ENCODE results near the gene LUC7L2.
"Not testable (repeated sequence)": the region's sequence is repeated elsewhere in the genome, so short reads cannot be mapped to it uniquely, and the experiment has no call there.

The LUC7L2 gene, protein sequence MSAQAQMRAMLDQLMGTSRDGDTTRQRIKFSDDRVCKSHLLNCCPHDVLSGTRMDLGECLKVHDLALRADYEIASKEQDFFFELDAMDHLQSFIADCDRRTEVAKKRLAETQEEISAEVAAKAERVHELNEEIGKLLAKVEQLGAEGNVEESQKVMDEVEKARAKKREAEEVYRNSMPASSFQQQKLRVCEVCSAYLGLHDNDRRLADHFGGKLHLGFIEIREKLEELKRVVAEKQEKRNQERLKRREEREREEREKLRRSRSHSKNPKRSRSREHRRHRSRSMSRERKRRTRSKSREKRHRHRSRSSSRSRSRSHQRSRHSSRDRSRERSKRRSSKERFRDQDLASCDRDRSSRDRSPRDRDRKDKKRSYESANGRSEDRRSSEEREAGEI

GRCh38 chr7:139359366-139360209, at the start of gene LUC7L2:
LUC7L2 (plus strand) TSS chr7:139359894; CDS start chr7:139360262, 368 bp downstream.
- DNase-seq, result peak; percentile 99

- DNase-seq, result no peak
Observed at GRCh38 chr7:139317939-139318505, 41.7 kb upstream of the LUC7L2 start.

GRCh38 chr7:139321071-139321745, 38.5 kb upstream of the LUC7L2 start:
- no peak for DNase-seq

- DNase-seq, result not testable (repeated sequence)
Observed at GRCh38 chr7:139324709-139325108, 35.0 kb upstream of the LUC7L2 start.

- DNase-seq, result no peak
Observed at GRCh38 chr7:139328375-139328774, 31.3 kb upstream of the LUC7L2 start.

GRCh38 chr7:139329119-139329518, 30.6 kb upstream of the LUC7L2 start:
- no peak for DNase-seq

DNA sequence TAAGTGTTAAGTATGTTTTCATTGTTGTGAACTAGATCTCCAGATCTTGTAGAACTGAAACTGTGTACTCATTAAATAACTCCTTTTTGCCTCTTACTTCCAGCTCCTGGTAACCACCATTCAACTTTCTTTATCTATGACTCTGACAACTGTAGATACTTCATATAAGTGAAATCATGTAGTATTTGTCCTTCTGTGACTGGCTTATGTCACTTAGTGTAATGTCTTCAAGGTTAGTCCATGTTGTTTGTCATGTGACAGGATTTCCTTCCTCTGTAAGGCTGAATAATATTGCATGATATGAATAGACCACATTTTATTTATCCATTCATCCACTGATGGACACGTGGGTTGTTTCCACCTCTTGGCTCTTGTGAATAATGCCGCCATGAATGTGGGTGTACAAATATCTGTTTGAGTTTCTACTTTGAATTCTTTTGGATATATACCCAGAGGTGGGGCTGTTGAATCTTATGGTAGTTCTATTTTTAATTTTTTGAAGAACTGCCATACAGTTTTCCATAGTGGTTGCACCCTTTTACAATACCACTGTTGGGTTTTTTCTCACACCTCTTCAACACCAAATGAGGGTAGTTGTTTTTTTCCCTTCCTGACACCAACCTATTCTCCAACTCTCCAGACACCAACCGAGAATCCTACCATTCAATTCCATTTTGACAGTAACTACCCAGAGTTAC, 29.2 kb upstream of the LUC7L2 start:
- no peak for DNase-seq

DNA sequence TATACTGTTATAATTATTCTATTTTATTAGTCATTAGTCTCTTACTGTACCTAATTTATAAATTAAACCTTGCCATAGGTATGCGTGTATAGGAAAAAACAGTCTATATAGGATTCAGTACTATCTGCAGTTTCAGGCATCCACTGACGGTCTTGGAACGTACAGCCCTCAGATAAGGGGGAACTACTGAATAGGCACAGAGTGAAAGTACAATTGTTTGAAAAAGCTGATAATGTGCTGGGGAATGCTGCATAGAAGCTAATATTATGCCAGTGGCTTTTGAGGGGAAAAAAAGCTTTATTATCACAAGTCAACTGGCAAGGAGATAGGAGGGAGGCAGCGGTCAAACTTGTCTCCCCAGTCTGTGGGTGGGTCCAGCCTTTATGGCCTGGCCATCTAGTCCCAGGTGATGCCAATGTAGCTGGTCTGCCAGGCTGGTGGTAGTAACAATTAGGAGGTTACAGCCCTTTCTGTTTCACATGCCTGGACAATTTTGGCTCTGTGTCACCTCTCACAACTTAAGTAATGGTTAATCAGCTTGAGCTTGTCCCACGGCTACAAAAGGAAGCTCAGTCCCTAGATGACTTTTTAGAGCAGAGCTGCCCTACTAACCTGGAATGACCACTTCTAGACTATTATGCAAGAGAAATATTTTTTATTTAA, 26.9 kb upstream of the LUC7L2 start:
- DNase-seq, result no peak

DNA sequence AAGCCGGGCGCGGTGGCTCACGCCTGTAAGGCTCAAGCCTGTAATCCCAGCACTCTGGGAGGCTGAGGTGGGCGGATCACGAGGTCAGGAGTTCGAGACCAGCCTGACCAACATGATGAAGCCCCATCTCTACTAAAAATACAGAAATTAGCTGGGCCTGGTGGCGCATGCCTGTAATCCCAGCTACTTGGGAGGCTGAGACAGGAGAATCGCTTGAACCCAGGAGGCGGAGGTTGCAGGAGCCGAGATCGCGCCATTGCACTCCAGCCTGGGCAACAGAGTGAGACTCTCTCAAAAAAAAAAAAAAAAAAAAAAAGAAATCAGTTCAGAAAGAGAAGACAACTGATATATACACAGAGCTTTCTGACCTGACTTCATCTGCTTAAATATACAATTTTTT, 26.3 kb upstream of the LUC7L2 start:
- DNase-seq, result not testable (repeated sequence)

DNA sequence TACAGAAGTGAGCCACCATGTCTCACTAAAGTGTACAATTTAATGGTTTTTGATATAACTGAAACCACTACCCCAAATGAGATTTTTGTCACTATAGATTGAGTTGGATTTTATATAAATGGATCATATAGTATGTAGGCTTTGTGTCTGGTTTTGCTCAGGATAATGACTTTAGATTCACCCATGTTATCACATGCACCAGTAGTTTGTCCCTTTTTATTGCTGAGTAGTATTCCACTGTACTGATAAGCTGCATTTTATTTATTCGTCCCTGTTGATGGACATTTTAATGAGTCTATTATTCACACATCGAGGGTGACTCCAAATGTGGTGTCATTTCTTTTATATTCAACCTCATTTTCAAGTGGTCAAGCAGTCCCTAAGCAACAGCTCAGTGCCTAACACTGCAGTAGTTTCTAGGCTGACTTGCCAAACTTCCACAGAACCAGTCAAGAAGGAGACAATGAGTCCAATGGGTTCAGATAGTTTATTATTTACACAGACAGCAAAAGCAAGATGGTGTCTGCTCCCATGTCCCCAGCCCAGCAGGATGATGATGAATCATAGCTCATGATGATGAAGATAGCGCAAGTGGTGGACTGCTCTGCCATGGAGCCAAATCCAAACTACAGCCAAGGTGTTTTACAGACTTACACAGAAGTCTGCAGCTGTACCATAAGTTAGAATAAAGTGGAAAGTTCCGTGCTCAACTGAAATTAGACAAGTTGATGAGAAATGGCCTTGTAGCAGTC, 25.1 kb upstream of the LUC7L2 start:
- no peak for DNase-seq

- DNase-seq, result no peak
Observed at GRCh38 chr7:139339025-139339424, 20.7 kb upstream of the LUC7L2 start.

DNA sequence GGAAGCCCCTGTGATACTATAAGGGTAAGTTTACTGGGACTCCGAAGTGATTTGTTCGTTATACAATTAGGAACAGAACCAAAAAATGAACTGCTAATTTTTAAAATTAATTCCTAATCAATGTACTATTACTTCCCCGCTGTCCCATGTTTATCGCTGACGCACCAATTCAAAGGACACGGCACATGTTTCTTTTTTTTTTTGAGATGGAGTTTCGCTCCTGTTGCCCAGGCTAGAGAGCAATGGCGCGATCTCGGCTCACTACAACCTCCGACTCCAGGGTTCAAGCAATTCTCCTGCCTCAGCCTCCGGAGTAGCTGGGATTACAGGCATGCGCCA, 20.0 kb upstream of the LUC7L2 start:
- no peak for DNase-seq

DNA sequence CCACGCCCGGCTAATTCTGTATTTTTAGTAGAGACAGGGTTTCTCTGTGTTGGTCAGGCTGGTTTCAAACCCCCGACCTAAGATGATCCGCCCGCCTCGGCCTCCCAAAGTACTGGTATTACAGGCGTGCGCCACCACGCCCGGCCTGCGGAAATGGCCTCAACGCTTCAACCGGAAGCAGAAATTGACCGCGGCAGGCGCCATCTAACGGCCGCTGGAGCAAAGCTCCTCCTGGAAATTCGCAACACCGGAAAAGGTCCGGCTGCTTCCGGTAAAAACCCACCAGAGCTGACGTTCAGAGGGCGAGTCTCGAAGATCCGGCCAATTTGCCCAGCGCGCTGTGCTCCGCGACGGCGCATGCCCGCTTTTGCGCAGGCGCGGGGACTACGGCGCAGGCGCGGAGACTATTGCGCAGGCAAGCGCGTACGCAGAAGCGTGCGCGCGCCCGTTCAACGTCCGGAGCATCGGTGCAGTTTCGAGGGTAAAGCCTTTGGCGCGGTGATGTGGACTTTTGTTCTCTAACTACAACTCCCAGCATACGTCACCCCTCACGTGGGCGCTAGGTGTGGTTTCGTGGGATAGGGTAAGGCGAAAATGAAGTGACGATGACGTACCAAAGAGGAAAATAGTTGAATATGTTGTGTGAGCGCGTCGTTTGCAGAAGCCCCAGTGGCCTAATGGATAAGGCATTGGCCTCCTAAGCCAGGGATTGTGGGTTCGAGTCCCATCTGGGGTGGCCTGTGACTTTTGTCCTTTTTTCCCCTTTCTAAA, 19.5 kb upstream of the LUC7L2 start:
- DNase-seq, result peak; percentile 99

DNA sequence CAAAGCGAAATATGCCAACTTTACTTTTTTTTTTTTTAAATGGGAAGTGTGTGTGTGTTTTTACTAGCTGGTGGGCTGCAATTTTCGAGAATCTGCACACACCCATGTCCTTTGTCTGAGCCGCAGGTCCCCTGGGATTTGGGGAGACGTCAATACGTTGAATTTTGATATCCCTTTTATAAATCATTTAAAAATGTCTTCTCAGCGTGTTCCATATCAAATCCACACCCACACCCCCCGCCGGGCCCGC, 19.0 kb upstream of the LUC7L2 start:
- DNase-seq, result no peak

GRCh38 chr7:139341058-139341775, 18.5 kb upstream of the LUC7L2 start, which contains the start of gene FMC1:
FMC1 (plus strand) TSS chr7:139341337; CDS start chr7:139341385, 48 bp downstream.
- DNase-seq, result peak; percentile 89

DNA sequence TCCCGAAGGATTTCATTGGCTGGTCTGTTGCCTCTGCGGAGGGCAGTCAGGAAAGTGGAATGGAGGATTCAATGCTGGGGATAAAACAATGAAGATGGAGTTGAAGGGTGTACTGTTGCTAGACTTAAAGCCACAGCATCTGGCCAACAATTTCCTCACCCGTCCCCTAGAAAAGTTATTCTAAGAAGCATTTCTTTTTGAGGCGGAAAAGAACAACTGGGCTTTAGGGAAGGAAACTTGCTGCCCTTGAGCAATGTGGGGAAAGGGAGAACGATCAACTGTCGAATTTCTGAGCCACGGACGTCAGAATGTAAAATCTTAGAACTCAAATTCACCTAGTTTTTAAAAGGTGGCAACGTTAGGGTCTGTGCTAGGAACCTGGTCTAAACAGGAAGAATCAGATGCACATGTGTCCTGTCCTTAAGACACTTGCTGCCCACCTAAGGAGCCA, 17.9 kb upstream of the LUC7L2 start:
- no peak for DNase-seq

DNA sequence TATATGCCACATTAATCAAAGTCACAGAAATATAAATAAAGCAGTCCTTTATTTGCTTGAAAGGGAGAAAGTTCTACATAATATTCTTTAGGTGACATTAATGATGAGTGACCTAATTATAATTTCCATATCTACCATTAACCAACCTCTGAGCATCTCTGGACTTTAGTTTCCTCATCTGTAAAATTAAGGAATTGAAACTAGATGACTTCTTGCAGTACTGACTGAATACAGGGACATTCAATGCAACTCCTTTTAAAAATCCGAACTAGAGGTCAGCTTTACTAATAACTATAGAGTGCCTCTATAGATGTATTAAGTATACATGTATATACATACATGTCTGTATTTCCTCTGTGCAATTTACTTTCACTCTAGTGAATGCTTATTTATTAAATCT, 14.7 kb upstream of the LUC7L2 start:
- DNase-seq, result no peak

- DNase-seq, result no peak
Observed at GRCh38 chr7:139351027-139351426, 8.7 kb upstream of the LUC7L2 start.

DNA sequence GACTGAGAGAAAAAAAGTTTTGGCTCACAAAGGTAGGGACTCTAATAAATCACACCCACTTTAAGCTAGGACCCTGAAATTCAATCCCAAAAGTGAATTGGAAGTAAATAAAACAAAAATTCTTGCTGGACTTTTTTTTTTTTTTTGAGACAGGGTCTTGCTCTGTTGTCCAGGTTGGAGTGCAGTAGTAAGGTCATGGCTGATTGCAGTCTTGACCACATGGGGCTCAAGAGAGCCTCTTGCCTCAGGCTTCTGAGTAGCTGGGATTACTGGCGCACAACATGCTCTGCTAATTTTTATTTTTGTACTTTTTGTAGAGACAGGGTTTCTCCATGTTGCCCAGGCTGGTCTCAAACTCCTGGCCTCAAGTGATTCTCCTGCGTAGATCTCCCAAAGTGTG, 5.0 kb upstream of the LUC7L2 start:
- no peak for DNase-seq

DNA sequence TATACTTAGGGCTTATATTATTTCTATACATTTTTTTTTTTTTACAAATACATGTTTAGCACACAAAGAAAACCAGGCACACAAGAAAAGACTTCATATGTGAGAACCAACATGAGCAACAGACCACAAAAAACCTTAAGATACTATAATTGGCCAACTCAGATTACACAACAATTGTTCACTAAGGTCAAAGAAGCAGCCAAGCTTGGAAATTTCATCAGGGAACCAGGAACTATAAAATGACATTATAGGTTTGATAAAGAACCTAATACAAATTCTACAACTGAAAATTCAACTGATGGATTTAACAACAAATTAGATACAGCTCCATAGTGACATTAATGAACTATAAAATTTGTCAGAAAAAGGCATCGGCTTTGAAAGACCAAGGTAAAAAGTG, 4.4 kb upstream of the LUC7L2 start:
- DNase-seq, result no peak

All from CD4-positive, alpha-beta T cell treated with Interleukin-15 for 1 hour (primary cell).